HG03135 (cell line): ENCODE measurements around the gene CREB5.

ENCODE experiments used
- ATAC-seq: cut with Tn5 transposase; IDR thresholded peaks from one replicate; pipeline ENCODE4 v1.9.1; 2021; ENCODE audit warnings: mild to moderate bottlenecking, moderate library complexity; ENCODE audit not compliant: unreplicated experiment

CREB5 gene

DNA sequence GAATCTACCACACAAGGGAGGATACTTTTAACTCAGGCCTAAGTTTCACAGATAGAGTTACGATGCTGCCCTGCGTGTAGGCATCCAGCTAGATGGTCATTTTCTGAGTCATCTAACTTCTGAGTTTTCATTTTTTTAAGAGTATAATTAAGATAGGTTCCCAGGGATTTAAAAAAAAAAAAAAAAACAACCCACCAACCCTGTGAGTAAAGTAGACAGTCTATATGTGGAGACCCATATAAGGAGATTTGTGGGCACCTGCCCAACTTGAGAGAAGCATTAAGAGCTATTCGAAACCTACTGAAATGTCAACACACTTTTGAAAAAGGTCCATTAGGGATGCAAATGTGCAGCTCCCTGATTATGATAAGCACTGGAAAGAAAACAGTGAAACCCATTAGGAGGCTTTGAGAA is 288.5 kb downstream of the CREB5 start:
- ATAC-seq = no peak

- ATAC-seq = no peak
Measured at GRCh38 chr7:28701731-28702130, 289.4 kb downstream of the CREB5 start.

- ATAC-seq = no peak
Measured at GRCh38 chr7:28702171-28702570, 289.9 kb downstream of the CREB5 start.

DNA sequence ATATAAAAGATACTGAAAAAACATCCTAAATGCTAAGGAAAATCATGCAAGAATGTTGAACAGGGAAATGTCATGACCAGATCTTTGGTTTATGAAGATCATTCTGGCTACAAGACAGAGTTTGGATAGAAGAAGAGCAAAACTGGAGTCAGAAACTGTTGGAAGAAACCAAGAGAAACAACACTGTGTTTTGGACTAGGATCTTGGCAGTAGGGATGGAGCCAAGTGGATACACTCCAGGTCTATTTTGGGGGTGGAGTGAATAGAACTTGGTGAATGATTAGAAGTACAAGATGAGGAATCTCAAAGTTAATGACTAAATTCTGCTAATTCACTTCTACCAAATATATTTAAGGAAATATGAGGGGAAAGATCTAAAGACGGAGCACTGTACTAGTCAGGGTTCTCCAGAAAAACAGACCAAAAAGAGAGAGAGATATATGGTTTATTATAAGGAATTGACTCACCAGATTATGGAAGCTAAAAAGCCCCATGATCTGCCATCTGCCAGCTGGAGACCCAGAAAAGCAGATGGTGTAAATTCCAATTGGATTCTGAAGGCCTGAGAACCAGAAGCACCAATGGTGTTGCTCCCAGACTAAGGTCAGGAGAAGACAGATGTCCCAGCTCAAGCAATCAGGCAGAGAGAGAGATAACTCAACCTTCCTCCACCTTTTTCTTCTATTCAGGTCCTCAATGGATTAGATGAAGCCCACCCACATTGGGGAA is 290.9 kb downstream of the CREB5 start:
- no peak for ATAC-seq

DNA sequence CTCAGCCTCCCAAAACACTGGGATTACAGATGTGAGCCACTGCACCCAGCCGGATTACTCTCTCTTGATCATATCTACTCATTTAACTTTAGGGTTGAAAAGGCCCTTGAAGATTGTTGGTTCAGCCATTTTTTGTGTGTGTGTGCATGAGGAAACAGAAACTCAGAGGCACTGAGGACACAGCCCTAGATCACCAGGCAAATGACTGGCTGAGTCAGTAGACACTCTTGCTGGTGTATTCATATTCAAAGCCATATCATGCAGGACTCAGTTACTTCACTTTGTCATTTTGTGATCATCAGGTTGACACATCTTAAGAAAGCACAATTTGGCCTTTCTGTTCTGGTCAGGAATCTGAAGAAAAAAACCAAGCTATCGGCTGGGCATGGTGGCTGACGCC is 292.4 kb downstream of the CREB5 start:
- ATAC-seq = no peak

GRCh38 chr7:28705350-28705749 is 293.0 kb downstream of the CREB5 start:
- ATAC-seq = peak; percentile 92

GRCh38 chr7:28706584-28706983 is 294.3 kb downstream of the CREB5 start:
- ATAC-seq = no peak

DNA sequence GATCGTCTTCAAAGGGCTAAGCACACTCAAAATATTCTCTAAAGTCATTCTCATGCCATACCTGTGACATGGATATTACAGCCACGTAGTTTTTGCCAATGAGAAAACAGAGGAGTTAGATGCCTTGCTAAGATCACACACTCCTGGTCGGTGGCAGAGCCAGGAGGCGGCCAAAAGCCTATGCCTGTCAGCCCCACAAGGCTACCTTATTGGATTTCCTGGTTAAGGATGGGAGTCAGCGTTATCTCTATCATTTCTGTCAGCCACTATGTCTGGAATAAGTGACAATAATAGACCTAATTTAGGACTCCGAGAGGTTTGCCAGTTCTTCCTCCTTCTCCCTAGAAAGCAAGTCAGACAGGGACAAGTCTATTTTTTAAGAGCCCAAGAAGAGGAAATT is 295.0 kb downstream of the CREB5 start:
- ATAC-seq = no peak

DNA sequence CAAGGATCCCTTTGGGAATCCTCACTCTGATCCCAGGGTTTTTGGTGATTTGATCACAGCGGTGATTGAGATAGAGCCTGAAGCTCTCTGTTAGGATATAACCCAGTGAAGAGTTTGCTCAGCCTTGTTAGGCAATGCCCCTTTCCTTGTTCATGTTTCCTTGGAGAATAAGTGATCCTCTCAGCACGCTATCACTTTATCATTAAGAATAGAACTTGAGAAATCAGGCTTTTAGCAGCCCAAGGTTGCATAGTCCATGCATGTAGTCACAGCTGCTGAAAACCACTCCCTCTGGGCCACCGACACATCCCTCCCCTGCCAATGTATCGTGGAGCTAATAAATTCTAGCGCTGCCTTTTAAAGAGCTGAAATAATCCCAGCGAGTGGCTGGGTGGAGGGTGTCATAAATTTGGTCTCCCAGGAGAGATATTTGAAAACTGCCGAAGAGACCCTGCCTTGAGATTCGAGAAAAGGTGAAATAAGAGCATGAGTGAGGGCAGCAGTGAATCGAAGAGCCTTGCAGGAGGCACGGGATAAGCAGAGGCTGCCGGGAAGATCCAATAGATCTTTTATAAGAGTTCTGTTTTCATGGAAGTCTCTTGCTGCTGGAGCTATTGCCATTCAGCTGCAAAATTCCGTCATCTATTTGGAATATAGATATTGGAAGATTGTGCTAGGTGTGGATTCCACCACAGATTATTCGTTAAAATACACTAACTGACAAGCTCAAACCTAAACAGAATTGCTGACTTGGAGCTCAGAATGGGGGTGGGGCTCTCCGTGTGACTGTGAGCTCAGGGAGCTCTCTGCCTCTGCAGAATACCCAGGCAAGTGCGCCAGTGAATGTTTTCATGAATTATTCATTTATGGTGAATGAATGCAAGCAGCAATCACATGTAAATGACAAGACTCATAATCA is 296.0 kb downstream of the CREB5 start:
- ATAC-seq = no peak

GRCh38 chr7:28709748-28710147 is 297.4 kb downstream of the CREB5 start:
- ATAC-seq = no peak

GRCh38 chr7:28711114-28711513 is 298.8 kb downstream of the CREB5 start:
- no peak for ATAC-seq

GRCh38 chr7:28714459-28715120 is 302.3 kb downstream of the CREB5 start:
- ATAC-seq = no peak

DNA sequence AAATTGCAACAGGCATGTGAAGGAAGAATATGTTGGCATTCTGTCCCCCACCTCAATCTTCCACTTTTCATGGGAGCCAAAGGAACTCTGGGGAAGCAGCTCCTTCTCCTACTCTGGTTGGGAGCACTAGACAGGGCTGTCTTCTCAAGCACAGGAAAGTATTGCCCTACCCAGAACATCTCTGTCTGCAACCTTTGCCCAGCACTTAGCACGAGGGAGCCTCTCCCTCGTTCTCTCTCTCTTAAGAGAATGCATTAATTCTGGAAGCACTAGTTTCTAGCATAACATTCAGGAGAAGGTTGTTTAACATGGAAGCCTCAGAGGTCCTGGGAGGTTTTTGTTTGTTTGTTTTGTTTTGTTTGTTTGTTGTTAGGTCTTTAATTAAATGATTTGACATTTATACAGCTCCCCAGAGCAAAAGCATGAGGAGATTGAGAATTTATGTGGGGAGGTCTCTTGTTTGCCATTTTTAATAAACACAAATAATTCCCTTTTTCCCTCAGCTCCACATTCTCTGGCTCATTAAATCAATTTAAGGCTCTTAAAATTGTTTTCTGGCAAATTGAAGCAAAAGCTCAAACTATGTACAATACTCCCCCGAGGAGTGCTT is 305.2 kb downstream of the CREB5 start:
- ATAC-seq = no peak

- ATAC-seq = no peak
Measured at GRCh38 chr7:28718055-28718481, 305.8 kb downstream of the CREB5 start.

GRCh38 chr7:28718545-28718944 is 306.2 kb downstream of the CREB5 start:
- ATAC-seq = no peak

DNA sequence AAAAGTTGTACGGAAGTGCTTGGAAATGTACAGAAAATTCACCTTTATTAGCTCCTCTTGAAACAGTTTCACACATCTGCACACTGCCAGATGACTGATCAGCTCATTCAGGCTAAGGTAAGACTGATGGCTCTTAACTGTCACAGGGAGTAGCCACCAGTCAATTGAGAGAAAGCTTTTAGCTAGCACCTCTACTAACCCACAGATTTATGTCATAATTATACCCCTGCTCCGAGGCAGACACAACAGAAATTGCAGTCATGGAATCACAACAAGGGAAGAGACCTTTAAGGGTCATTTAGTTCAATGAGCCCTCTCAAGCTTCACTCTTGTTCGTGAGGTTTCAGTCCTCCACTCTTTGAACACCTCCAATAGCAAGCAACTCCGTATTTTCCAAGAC is 310.4 kb downstream of the CREB5 start:
- ATAC-seq = no peak

DNA sequence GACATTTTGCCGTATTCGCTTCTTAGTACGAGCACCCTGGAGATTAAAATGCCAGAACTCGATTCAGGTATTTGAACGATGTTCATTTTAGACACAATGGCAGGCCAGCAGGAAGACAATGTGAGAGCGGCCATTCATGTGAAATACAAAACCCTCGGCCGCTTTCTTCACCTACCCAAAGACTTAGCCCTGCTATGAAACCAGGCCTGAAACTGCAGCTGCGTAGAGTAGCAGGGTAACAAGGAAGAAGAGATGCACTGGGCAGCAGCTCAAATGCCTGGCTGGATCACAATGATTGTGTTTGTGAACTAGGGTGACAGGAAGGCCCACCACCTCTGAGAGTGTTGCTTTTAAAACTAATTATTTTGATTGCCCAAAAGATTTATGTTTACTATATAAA is 311.0 kb downstream of the CREB5 start:
- ATAC-seq = no peak

GRCh38 chr7:28724563-28724962 is 312.2 kb downstream of the CREB5 start:
- ATAC-seq = no peak

- ATAC-seq = no peak
Measured at GRCh38 chr7:28725045-28725642, 312.8 kb downstream of the CREB5 start.

- no peak for ATAC-seq
Measured at GRCh38 chr7:28725911-28726310, 313.6 kb downstream of the CREB5 start.

DNA sequence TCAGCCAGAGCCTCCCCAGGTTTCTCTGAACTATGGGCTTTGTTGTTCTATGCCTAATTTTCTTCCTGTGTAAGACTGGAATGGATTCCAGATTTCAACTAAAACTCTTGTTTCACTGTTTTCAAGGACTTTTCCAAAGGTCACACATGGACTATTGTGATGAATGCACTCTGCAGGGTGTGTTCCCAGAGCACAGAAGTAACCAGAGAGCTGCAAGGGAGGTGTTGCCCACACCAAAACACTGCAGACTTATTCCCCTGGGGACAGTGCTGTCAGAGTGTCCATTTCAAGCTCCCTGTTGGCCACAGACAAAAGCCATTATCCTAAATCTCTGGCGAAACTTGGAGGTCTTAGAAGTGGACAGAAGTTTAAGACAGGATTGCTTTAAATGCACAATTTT is 314.2 kb downstream of the CREB5 start:
- no peak for ATAC-seq
